ENCODE measurements around the gene ANAPC5.

- TF ChIP-seq CTCF (IDR thresholded peaks at IDR 0.05) = no peak
- no peak for TF ChIP-seq ZFX (IDR thresholded peaks at IDR 0.05; ENCODE audit: borderline replicate concordance)
These were observed 72.7 kb downstream of the ANAPC5 start for GRCh38 chr12:121279507-121279915.
